ENCODE results near the gene COMMD3. TPM values are rescaled to one million over a fixed set of nuclear protein-coding genes. Genes with fewer than 3 reads are reported as not detected.
A peak's percentile ranks its signal among the peaks of the same experiment; 100 is the strongest.
"Not testable (repeated sequence)": the region's sequence is repeated elsewhere in the genome, so short reads cannot be mapped to it uniquely, and the experiment has no call there.

Gene COMMD3
- 60.6 and 68.4 TPM in 2 replicates for total RNA-seq (2014; rRNA removed; shearing (Covaris generic))
- polyA plus RNA-seq (2015; cell fraction: cytosol; rRNA removed) = 46.4 and 63.0 TPM in 2 replicates
- polyA plus RNA-seq (2015; cell fraction: nucleus; rRNA removed) = 89.9 and 102 TPM in 2 replicates

DNA sequence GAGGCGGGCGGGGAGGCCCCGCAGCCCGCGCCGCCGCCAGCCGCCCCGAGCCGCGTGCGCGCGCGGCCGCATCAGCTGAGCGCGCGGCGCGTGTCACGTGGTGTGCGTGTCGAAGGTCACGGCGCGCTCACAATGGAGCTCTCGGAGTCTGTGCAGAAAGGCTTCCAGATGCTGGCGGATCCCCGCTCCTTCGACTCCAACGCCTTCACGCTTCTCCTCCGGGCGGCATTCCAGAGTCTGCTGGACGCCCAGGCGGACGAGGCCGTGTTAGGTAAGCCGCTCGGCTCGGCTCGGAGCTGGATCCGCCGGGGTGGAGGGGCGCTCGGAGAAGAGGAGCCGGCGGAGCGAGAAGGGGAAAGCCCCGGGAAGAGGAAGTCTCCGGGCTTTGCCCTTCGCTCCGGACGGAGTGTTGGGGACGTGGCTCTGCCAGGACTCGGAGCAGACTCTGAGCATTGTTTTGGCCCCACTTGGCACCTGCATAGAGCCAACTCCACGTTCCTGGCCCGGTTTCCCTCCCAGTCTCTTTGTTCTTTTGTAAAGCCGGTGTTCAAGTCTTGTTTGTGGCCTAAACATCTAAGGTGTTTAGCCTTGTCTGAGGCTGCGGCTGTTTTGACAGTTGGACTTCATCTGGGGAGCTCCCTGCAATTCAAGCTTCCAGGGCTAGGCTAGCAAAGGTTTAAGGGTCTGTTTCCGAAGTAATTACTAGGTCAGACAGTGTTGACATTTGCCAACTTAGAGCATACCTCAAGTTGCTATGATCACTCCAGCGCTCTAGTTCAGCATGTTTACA, at the start of gene COMMD3:
COMMD3 (plus strand) TSS at position 103 of the 790 bp plus-strand sequence; CDS start at position 133, 30 bp downstream.
- peak; percentile 72 for DNase-seq (ENCODE audit: low read depth)

DNA sequence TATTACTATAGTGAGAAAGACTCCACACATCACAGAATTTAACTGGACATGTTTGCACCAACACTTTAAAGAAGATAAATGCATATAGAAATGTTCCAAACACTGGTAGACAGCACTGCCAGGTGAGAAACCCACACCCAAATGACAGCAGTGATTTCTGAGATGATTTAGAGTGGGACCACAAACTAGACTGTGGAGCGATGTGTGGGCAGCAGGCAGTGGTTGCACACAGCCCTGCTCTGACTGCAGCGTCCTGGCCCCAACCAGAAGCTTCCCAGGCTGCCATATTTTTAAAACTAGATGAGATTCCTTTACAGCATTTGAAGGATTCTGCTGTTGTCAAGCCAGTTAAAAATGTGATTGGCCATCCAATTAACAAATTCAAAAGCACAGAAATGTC, 47.7 kb upstream of the COMMD3 start:
- no peak for DNase-seq (ENCODE audit: low read depth)

DNA sequence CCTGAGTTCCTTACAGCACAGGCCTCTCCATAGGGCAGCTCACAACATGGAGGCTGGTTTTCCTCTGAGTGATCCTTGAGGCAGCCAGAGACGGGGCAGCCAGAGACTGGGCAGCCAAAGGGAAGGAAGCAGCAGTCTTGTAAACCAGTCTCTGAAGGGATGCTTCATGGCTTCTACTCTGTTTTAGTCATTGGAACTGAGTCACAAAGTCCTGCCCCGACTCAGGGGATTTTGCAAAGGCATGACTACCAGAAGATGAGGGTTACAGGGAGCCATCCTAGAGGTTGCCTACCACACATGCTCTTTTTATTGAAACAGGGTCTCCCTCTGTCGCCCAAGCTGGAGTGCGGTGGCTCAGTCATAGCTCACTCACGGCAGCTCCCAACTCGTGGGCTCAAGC, 44.4 kb upstream of the COMMD3 start:
- peak; percentile 25 for DNase-seq (ENCODE audit: low read depth)

DNA sequence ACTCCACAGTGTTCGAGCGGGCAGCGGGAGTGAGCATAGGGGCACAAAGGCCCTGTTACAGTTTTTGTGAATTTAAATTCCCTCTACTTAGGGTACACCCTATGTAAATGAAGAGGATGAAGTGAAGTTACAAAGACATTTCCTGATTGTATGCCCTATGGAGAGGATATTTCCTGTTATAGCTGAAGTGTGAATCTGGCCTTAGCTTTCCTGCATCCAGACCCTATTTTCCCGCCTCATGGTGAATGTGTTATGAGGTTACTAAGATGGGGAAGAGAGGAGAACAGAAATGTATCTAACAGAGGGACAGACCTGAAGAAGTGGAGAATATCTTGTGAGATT, 37.8 kb upstream of the COMMD3 start:
- DNase-seq (ENCODE audit: low read depth) = no peak

DNA sequence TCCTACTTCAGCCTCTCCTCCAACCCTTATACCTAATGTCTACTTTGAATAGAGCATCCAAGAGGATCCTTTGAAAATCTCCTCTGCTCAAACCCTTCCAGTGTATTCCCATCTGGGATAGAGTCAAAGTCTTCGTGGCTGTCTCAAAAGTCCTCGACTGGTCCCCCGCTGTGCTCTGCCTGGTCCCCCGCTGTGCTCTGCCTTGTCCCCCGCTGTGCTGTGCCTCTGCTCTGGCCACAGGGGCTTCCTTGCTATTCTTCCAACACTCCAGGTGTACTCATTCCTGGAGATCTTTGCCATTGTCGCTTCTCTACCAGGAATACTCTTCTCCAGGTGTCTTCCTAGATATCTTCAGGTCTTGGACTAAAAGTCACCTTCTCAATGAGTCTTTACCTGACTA, 36.1 kb upstream of the COMMD3 start:
- no peak for DNase-seq (ENCODE audit: low read depth)

DNA sequence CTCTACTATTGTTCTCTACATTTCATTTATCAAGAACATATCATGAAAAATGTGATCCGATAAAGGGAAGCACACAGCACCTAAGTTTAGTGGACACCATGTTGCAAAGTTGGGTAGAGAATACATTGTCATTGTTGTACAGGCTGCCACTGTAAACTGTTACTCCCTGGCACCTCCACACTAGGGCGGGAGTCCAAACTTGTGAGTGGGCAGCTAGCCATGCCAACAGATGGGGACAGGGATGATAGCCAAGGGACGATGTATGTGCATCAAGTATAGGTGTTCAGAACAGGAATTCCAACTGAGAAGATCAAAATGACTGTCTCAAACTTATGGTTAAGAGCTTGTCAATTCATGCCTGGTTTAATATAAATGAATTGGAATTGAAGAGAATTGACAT, 31.1 kb upstream of the COMMD3 start:
- DNase-seq (ENCODE audit: low read depth) = no peak

DNA sequence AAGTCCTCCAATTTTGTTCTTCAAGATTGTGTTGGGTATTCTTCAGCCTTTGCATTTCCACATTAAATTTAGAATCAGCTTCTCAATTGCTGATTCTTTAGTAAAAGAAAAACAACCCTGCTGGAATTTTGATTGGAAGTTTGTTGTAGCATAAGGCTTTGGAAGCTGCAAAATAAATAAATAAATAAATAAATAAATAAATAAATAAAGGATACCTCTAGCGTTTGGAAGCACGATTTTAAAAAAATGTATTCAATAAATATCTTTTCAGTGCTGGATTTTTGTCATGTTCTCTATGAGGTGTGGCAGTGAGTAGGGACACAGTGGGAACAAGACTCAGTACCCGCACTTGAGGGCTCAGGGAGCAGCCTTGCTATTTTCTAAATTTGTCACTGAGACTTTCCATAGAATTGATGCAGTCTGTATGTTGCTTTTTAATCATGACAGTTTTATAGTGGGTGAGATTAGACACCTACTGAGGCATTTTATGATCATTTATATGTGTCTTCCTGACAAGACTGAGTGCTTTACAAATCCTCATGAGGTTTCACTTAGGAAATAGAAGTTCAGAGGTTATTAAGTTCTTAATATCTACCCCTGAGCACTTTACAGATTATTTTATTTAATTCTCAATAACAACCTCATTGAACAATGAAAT, 22.3 kb upstream of the COMMD3 start:
- no peak for DNase-seq (ENCODE audit: low read depth)

DNA sequence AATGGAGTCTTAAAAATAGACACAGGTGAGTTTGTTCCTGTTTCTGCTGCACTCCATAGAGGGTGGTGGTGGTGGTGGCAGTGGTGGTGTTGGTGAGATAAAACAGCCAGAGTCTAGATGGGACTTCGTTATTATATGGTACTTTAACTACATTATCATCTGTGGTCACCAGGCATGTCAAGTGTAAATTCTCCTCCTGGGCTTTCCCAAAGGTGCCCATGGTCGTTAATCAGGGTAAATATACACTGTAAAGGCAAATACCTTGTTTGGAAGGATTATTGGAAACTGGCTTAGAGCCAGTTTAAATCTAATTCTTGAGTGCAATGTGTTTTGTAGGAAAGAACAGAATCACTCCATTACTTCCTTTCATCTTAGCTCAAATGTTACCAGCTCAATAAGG, 21.5 kb upstream of the COMMD3 start:
- DNase-seq (ENCODE audit: low read depth) = no peak

DNA sequence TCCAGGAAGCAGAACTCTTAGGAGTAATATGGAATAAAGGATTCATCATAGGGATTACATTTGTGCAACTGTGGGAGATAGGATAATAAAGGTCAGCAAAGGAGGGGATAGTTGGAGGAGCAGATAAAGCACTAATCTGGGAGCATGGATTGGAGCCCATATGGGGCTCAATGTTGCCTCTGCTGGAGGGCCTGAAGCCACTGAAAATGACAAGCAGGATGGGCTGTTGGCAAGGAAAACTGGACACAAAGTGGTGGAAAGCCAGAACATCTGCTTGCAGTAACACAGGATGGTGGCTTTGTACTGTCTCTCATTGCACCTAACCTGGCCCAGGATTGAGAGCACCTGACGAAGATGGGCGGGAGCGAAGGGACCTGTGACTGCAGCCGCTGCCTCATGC, 15.0 kb upstream of the COMMD3 start:
- DNase-seq (ENCODE audit: low read depth) = no peak

DNA sequence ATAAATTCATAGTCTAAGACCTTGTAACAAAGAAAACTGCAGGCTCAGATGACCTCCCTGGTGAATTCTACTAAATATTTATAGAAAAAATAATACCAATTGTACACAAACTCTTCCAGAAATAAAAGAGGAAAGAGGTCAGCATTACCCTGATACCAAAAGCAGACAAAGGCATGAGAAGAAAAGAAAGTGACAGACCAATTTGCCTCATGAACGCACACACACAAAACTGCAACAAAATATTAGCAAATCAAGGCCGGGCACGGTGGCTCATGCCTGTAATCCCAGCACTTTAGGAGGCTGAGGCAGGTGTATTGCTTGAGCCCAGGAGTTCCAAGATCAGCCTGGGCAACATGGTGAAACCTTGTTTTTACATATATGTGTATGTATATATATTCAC, 12.7 kb upstream of the COMMD3 start:
- no peak for DNase-seq (ENCODE audit: low read depth)

DNA sequence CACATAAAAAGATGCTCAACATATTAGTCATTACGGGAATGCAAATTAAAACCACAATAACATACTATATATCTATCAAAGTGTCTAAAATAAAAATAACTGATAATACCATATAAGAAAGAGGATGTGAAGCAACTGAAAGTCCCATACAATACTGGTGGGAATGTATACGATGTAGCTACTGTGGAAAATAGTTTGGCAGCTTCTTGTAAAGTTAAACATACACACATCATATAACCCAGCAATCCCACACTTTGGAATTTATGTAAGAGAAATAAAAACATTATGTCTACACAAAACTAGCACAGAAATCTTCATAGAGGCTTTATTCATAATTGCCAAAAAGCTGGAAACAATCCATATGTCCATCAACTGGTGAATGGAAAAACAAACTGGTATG, 10.5 kb upstream of the COMMD3 start:
- no peak for DNase-seq (ENCODE audit: low read depth)

DNA sequence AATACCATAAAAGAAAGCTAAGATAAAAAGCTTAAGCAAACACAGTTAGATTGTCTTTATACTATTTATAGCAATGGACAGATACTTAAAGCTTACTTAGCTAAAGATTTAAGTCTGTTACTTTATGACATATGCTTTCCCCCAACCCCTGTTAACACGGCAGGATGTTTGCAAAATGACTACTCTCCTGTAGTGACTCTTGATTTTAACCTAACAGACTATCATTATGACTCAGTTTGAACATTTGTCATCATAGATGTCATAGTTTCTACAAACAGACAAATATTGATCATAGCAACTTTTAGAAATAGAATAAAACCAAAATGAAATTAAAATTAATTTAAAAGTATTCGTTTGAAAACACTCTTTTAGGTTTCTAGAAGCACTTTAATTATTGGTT, 7.8 kb upstream of the COMMD3 start:
- DNase-seq (ENCODE audit: low read depth) = peak; percentile 70

DNA sequence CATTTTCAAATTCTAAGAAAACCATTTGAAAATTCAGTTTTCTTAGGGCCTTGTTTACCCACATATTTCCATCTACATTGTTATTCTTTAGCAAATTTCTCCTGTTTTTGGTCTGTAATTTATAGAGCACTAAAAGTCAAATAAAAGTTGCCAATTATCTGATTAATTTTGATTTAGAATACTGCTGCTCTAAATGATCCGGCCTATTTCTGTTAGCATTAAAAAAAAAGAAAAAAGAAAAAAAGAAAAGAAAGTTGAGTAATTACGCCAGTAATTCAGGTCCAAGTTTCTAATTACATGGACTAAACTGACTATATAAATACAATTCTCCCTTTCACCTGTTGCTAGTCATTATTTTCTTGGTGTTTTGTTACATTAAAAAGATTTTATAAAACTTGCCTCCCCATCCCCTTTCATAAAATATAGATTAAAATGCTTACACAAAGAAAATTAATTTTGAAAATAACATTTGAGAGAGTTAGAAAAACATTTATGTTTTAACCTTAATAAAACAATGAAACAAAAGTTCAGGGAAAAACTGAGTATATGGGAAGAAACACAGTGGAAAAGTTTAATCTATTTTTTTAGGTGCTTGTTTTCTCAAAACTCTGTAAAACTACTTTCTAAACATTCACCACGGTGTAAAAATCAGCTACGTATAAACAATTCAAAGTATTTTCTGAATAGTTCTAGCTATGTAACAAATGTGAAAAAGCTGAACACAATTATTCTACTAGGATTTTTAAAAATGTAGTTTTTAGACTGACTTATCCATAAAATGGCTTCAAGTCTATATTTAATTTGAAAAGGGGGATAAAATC, 6.8 kb upstream of the COMMD3 start:
- no peak for DNase-seq (ENCODE audit: low read depth)

DNA sequence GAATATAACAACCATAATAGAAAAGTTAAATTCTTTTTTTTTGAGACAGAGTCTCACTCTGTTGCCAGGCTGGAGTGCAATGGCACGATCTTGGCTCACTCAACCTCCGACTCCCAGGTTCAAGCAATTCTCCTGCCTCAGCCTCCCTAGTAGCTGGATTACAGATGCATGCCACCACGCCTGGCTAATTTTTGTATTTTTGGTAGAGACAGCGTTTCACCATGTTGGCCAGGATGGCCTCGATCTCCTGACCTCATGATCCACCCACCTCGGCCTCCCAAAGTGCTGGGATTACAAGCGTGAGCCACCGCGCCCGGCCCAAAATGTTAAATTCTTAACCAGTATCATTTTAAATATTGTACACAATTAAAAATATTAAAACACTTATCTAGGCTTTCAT, 6.2 kb upstream of the COMMD3 start:
- not testable (repeated sequence) for DNase-seq (ENCODE audit: low read depth)

DNA sequence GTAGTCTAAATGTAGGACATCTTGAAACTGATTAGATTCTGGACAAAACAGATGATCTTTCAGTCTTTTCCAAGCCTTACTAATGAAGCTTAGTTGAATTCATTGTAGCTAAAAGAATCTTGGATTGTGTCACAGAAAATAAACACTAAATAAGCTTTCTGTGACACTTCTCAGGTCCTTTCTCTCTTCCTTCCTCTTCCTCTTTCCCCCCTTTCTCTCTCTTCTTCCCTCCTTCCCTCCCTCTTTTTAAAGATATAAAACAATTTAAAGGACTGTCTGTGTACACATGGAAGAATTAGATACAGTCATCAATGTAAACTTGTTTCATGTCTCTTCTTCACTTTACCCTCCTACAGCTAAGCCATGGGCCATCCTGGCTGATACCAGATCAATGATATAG, 5.3 kb upstream of the COMMD3 start:
- DNase-seq (ENCODE audit: low read depth) = no peak

DNA sequence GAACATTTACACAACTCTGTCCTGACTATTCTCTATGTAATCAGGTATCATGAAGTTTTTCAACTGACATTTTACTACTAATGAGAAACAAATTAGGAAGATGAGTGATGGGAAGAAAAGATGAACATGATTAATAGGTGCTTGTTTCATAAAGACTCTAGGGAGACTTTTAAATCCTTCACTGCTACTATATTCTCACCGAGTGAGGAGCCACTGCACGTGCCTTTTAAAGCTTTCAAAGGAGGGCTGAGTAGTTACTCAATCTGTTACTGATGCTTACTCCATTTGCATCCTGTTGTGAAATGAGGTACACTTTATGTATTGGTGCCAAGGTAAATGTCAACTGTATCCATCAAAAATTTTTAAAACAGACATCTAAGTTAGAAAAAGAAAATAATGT, 1.3 kb upstream of the COMMD3 start:
- no peak for DNase-seq (ENCODE audit: low read depth)

DNA sequence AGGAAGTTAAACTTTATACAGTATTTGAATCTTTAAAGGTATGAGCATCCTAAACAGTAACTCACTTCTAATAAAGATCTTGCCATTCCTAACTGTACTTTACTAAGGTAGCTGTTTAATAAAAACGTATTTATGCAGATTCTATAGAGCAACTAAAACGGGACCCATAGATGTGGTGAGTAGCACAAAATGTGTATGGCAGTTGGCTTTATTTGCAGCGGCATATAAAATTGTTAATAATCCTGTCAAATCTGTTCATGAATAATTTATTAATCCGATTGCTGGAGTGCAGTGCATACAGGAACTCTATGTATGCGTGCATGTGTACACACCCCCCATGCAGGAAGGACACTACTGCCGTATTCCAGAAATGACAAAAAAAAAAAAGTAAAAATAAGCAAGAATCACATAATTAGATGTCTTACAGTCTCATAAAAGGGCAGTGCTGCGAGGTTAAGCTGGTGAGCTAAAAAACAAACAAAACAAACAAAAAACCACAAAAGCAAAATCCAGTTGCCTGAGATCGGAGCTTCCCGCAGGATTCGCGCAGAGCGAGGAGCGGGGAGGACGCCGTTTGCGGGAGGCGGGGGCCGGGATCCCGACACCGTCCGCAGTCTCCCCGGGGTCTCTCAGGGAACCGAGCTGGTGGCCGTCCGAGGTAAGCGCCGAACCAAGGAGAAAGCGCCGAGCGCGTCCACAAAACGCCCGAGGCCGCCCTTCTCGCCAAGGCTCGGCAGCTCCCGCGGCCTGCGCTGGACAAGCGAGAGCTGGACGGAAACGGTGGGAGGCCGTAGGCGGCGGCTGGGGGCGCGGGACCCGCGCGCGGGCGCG, 518 bp upstream of the COMMD3 start:
- DNase-seq (ENCODE audit: low read depth) = peak; percentile 39

DNA sequence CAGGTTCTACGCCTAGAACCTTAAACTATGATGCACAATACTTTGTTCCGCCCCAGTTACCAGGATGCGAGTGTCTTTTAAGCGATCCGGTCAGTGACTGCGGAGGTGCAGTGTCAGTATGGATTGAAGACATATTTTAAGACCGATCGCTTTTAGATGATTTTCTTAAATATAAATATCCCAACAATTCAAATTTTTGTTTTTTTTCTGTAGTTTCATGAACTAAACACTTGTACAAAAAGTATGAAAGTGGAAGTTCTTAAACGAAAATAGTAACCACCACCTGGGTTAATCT, 835 bp downstream of the COMMD3 start:
- no peak for DNase-seq (ENCODE audit: low read depth)

DNA sequence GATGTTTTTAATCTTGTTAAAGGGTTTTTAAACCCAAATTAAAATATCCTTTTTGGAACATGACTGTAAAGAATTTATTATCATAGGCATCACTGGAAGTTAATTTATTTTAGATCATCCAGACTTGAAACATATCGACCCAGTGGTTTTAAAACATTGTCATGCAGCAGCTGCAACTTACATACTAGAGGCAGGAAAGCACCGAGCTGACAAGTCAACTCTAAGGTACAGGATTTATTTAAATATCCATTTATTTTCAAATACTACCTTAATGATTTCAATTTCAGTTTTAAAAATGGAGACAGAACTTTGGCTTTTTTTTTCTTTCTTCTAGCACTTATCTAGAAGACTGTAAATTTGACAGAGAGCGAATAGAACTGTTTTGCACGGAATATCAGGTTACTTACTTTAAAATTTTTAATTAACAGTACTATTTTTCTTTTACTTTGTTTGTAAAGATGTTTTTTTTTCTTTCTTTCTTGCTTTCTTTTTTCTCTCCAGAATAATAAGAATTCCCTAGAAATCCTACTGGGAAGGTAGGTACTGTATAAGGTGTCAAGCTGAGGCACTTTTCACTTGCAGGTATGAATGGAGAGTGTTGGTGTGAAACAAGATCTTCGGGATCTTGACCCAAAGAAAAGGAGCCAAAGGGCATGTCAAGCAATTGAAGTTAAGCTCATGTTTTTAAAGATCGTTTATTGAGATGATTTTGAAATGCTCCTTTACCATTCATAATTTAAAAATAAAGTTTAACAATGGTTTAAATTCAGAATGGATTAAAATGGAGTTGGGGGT, 1.8 kb downstream of the COMMD3 start:
- no peak for DNase-seq (ENCODE audit: low read depth)

DNA sequence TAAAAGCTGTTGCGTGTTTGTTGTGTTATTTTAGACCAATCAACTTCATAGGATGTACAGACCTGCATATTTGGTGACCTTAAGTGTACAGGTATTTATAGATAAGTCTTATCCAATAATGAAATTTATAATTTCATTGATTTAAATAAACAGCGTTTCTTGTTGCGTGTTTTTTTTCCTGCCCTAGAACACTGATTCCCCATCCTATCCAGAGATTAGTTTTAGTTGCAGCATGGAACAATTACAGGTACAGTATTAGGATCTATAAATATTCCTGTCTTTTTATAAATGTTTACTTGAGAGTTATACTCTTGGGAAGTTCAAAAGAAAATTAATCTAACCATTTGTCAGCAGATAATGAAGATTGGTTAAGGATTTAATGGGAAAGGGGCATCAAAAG, 2.6 kb downstream of the COMMD3 start:
- DNase-seq (ENCODE audit: low read depth) = no peak

DNA sequence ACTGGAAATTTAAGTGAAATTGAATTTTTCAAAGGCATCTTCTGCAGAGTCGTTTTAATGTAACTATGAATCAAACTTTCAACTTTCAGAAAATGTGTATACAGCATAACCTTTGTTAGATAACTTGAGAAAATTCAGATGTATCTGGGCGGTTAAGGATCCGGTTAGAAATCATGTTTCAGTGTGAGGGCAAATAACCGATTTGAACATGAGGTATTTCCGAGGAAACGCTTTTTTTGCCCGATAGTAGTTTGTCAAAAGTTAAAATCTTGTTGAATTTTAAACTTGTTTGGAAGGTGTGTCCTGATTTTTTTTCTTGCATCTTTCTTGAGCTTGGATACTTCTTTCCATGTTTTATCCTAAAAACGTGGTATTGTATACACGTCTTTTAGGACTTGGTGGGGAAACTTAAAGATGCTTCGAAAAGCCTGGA, 3.4 kb downstream of the COMMD3 start:
- DNase-seq (ENCODE audit: low read depth) = no peak

Measured in HT1080 (cell line).